Sigmoid colon (tissue), 7 donors: ENCODE measurements around the gene FALEC. TPM values are rescaled to one million over a fixed set of nuclear protein-coding genes. Genes with fewer than 3 reads are reported as not detected.

Source experiments
- DNase-seq: peaks from one replicate; pipeline ENCODE4 v3.0.0-alpha.2; 2019
- H3K27ac ChIP-seq, 4 donors: fragments of 200-600 bp; sonication (generic); one replicate each; pipeline ENCODE4 v1.5.1; 2016 to 2019; ENCODE audit warnings: mild to moderate bottlenecking in 1 of 4
- H3K27me3 ChIP-seq, 3 donors: fragments of 200-600 bp; sonication (generic); one replicate each; pipeline ENCODE4 v1.5.1; 2019; ENCODE audit warnings: mild to moderate bottlenecking in 1 of 3
- H3K36me3 ChIP-seq, 4 donors: fragments of 200-600 bp; sonication (generic); one replicate each; pipeline ENCODE4 v1.5.1; 2016 to 2019
- H3K4me1 ChIP-seq, 4 donors: fragments of 200-600 bp; sonication (generic); one replicate each; pipeline ENCODE4 v1.5.1; 2017 to 2019
- H3K4me3 ChIP-seq, 4 donors: fragments of 200-600 bp; sonication (generic); one replicate each; pipeline ENCODE4 v1.5.1; 2017 to 2019; ENCODE audit warnings: mild to moderate bottlenecking in 2 of 4, moderate library complexity in 1 of 4
- H3K9me3 ChIP-seq, 4 donors: fragments of 200-600 bp in 3 of 4; sonication (generic) in 3 of 4; one replicate each; pipeline versions ENCODE4 v1.5.1 to v1.6.1; 2013 to 2019
- EP300 ChIP-seq, 4 donors: sonication (generic); formaldehyde crosslinking; IDR thresholded peaks; one replicate each; pipeline ENCODE4 v1.6.1; 2017; ENCODE audit warnings: antibody characterized with exemption in 4 of 4
- POLR2A ChIP-seq, 2 donors: fragments of 450-650 bp; IDR thresholded peaks; one replicate each; pipeline ENCODE4 v1.6.1; 2016; ENCODE audit warnings: antibody characterized with exemption in 2 of 2, mild to moderate bottlenecking in 2 of 2, moderate library complexity in 2 of 2
- POLR2AphosphoS5 ChIP-seq, 4 donors: sonication (generic); formaldehyde crosslinking; IDR thresholded peaks; one replicate each; pipeline ENCODE4 v1.6.1; 2017; ENCODE audit warnings: antibody characterized with exemption in 4 of 4
- WGBS, 2 donors: extraction: QIAGEN DNeasy Blood & Tissue Kit; methylation state at CpG; one replicate each; pipeline ENCODE4 v1.1.7; 2013; 5-methylcytosine and 5-hydroxymethylcytosine counted together
- intact Hi-C: fragments of 100-400 bp; cut with DNase I; formaldehyde crosslinking; loops from one replicate; pipeline ENCODE4 v1.15.1; 2023
- polyA plus RNA-seq, 3 donors: library from polyadenylated mRNA; stranded (reverse); fragments of 200-250 nt; gene quantifications; one replicate each; pipeline ENCODE4 v1.2.3, GENCODE V29; 2013
- total RNA-seq, 4 donors: library from RNA; depleted of rRNA; stranded (reverse); fragments of >200 nt; gene quantifications; one replicate each; pipeline ENCODE4 v1.1.0, GENCODE V29; 2016
- TF ChIP-seq, protein P1 (sequence below), 4 experiments: fragments of 450-650 bp in 3 of 4; fragments of 200-600 bp in 1 of 4; IDR thresholded peaks; one replicate each; pipeline ENCODE4 v1.5.1; 2016 to 2019; ENCODE audit warnings: antibody characterized with exemption in 4 of 4, mild to moderate bottlenecking in 3 of 4, moderate library complexity in 2 of 4
- donor health status: healthy with polysubstance abuse.
- donor health status: Bipolar disorder and iron deficiency.
- donor health status: healthy.

Gene FALEC
- total and polyA plus RNA-seq, 7 donors, result 0.35 TPM; not detected in 6

DNA sequence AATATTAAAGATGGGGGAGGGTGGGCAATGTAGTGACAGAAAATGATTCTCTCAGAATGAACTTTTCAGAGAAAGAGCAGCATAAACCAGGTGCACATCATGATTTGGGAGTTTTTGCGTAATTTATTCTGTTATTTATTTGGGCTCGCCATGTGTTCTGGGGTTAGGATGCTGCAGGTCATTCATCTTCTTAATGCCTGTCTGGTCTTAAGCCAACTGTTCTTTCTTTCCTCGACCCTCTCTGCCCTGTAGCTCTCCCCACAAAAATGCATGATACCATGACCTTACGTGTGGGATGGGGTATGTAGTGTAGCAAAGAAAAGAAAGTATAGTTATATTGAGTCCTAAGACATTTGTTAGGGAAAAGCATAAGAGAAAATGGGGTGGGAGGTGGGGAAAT lies 40.7 kb upstream of the FALEC start:
- H3K9me3 ChIP-seq, result no peaks in the 10 kb centered on the region
- TF ChIP-seq EP300 (IDR thresholded peaks at IDR 0.05), result no peak
- TF ChIP-seq POLR2A (IDR thresholded peaks at IDR 0.05), result no peak
- TF ChIP-seq, protein P1, sequence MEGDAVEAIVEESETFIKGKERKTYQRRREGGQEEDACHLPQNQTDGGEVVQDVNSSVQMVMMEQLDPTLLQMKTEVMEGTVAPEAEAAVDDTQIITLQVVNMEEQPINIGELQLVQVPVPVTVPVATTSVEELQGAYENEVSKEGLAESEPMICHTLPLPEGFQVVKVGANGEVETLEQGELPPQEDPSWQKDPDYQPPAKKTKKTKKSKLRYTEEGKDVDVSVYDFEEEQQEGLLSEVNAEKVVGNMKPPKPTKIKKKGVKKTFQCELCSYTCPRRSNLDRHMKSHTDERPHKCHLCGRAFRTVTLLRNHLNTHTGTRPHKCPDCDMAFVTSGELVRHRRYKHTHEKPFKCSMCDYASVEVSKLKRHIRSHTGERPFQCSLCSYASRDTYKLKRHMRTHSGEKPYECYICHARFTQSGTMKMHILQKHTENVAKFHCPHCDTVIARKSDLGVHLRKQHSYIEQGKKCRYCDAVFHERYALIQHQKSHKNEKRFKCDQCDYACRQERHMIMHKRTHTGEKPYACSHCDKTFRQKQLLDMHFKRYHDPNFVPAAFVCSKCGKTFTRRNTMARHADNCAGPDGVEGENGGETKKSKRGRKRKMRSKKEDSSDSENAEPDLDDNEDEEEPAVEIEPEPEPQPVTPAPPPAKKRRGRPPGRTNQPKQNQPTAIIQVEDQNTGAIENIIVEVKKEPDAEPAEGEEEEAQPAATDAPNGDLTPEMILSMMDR (IDR thresholded peaks at IDR 0.05), result no peak
- TF ChIP-seq POLR2AphosphoS5 (IDR thresholded peaks at IDR 0.05), result no peak
- H3K36me3 ChIP-seq, result peaks cover 12 to 34% (median 26%) of the 10 kb centered on the region in 4 donors
- H3K27me3 ChIP-seq, result no peaks in the 10 kb centered on the region
- H3K4me3 ChIP-seq, result no peak overlapping the region
- H3K4me1 ChIP-seq, result peaks cover 0 to 4% (median 0%) of the 10 kb centered on the region in 4 donors
- WGBS, 2 donors, result 73 to 88% methylated on average over 4 of the region's 4 CpGs
- no peak overlapping the region for H3K27ac ChIP-seq
- intact Hi-C loops, result no loop called here
- no peak for DNase-seq

DNA sequence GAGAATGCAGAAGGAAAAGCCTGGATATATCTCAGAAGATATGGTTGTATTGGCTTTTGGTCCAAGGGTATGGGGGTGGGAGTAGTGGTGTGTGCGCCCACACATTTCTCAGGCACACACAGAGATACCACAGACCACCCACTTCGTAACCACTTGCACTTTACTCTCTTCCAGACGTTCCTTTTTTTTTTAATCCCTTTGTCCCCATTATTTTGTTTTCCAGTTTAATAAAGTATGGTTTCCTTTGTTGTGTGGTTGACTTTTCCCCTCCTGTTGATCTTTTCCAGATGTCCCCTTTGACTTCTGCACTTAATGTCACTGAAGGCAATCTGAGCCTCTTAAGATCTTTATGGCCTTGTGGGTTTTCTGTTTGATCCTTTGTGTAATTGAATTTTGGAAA lies 38.8 kb upstream of the FALEC start:
- DNase-seq, result no peak
- TF ChIP-seq, protein P1 (IDR thresholded peaks at IDR 0.05), result no peak
- TF ChIP-seq POLR2AphosphoS5 (IDR thresholded peaks at IDR 0.05) (no peak), EP300 (IDR thresholded peaks at IDR 0.05) (no peak), POLR2A (IDR thresholded peaks at IDR 0.05) (no peak)
- H3K9me3 ChIP-seq, result no peaks in the 10 kb centered on the region
- no peak overlapping the region for H3K4me3 ChIP-seq
- intact Hi-C loops, result no loop called here
- no peak overlapping the region for H3K27ac ChIP-seq
- H3K27me3 ChIP-seq, result no peaks in the 10 kb centered on the region
- H3K4me1 ChIP-seq, result peaks cover 0 to 4% (median 0%) of the 10 kb centered on the region in 4 donors
- 80 to 81% methylated on average over 3 of the region's 3 CpGs for WGBS, 2 donors
- H3K36me3 ChIP-seq, result peaks cover 8 to 16% (median 13%) of the 10 kb centered on the region in 4 donors

DNA sequence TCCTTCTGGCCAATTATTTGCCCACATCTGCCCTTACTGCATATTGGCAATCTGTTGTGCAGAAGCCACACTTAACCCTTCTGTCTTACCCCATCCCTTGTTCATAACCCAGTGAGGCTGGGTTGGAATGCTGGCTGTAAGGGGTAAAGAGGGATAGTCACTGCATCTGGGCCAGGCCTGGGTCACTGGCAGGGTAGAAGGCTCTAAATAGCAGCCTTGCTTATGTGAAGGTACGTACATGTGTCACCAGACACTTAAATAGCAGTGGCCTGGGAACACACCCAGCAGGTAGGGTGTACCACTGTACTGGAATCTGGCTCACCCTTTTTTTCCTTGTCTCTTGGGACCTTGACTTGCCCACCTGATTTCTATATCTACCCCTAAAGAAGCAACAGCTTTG lies 38.2 kb upstream of the FALEC start:
- Histone ChIP-seq H3K27ac (no peak overlapping the region), H3K27me3 (no peaks in the 10 kb centered on the region), H3K36me3 (peaks cover 4 to 10% (median 7%) of the 10 kb centered on the region in 4 donors), H3K4me3 (no peak overlapping the region), H3K9me3 (no peaks in the 10 kb centered on the region), H3K4me1 (peaks cover 0 to 4% (median 0%) of the 10 kb centered on the region in 4 donors)
- DNase-seq, result peak; percentile 13
- 38 to 64% methylated on average over 1 of the region's 1 CpG for WGBS, 2 donors
- intact Hi-C loops, result no loop called here
- TF ChIP-seq EP300 (IDR thresholded peaks at IDR 0.05), result no peak
- TF ChIP-seq POLR2AphosphoS5 (IDR thresholded peaks at IDR 0.05), result no peak
- TF ChIP-seq, protein P1 (IDR thresholded peaks at IDR 0.05), result no peak
- TF ChIP-seq POLR2A (IDR thresholded peaks at IDR 0.05), result no peak

DNA sequence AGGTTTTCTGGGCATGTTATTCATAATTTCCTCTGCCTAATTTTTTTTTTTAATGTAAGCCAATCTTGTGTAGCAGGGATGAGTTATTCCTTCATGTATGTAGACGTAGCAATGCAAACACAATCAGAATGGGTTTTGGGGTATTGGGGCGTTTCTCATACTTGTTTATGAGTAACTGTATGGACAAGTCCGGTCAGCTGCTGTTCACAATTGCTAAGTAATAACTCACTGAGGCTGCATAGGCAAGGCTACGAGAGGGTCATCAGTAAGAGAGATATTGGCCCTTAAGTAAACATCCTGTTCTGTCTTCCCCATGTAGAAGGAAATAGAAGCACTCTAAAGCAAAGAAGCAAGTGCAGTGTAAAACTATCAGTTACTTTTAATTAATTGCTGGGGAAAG lies 37.8 kb upstream of the FALEC start:
- intact Hi-C loops, result no loop called here
- H3K9me3 ChIP-seq, result no peaks in the 10 kb centered on the region
- peaks cover 0 to 4% (median 0%) of the 10 kb centered on the region in 4 donors for H3K4me1 ChIP-seq
- H3K4me3 ChIP-seq, result no peak overlapping the region
- no peaks in the 10 kb centered on the region for H3K27me3 ChIP-seq
- DNase-seq, result no peak
- no peak overlapping the region for H3K27ac ChIP-seq
- no peak for TF ChIP-seq POLR2A (IDR thresholded peaks at IDR 0.05)
- no peak for TF ChIP-seq EP300 (IDR thresholded peaks at IDR 0.05)
- TF ChIP-seq, protein P1 (IDR thresholded peaks at IDR 0.05), result no peak
- TF ChIP-seq POLR2AphosphoS5 (IDR thresholded peaks at IDR 0.05), result no peak
- peaks cover 1 to 6% (median 3%) of the 10 kb centered on the region in 4 donors for H3K36me3 ChIP-seq
- 17 to 52% methylated on average over 4 of the region's 4 CpGs for WGBS, 2 donors

DNA sequence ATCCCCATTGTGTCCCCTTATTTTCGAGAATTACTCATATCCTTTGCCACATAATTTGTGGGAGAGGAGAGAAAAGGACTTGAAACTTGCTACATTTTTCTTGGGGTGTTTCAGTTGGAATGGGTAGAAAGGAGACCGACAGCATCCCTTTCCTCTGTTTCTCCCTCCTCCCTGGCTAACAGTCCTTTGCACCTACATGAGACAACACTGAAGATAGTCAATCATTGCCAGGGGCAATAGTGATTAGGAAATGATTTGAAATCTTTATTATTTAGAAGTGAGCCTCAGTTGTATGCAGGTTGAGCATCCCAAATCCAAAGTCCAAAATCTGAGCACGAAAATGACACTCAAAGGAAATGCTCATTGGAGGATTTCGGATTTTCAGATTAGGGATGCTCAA lies 36.2 kb upstream of the FALEC start:
- WGBS, 2 donors, result 40 to 64% methylated on average over 4 of the region's 4 CpGs
- peaks cover 0 to 4% (median 0%) of the 10 kb centered on the region in 4 donors for H3K4me1 ChIP-seq

More for the DNA sequence above, 36.2 kb upstream of the FALEC start:
- no peaks in the 10 kb centered on the region for H3K9me3 ChIP-seq
- no peak overlapping the region for H3K27ac ChIP-seq
- no peak overlapping the region for H3K4me3 ChIP-seq
- no peaks in the 10 kb centered on the region for H3K36me3 ChIP-seq
- TF ChIP-seq POLR2AphosphoS5 (IDR thresholded peaks at IDR 0.05) (no peak), POLR2A (IDR thresholded peaks at IDR 0.05) (no peak), EP300 (IDR thresholded peaks at IDR 0.05) (no peak)
- TF ChIP-seq, protein P1 (IDR thresholded peaks at IDR 0.05), result no peak
- no peak for DNase-seq
- intact Hi-C loops, result no loop called here
- H3K27me3 ChIP-seq, result no peaks in the 10 kb centered on the region
